Endothelial cell of umbilical vein (primary cell): Measurements from ENCODE around the gene TPD52L2.

ENCODE experiments used
- EZH2 ChIP-seq: IDR thresholded peaks from 2 replicates; pipeline ENCODE4 v1.6.1; 2012; ENCODE audit warnings: borderline replicate concordance, low read depth, mild to moderate bottlenecking, moderate library complexity, low read length, inconsistent platforms; ENCODE audit not compliant: severe bottlenecking
- JUN ChIP-seq: IDR thresholded peaks from 2 replicates; pipeline ENCODE4 v1.6.1; 2011; ENCODE audit warnings: borderline replicate concordance, low read depth; ENCODE audit not compliant: insufficient read length, insufficient read depth
- MAX ChIP-seq: IDR thresholded peaks from 2 replicates; pipeline ENCODE4 v1.6.1; 2011; ENCODE audit not compliant: insufficient read depth, insufficient read length
- MYC ChIP-seq: IDR thresholded peaks from one replicate; pipeline ENCODE4 v1.6.1; 2011; ENCODE audit warnings: mild to moderate bottlenecking, low read depth, low read length
- POLR2A ChIP-seq: IDR thresholded peaks from 2 replicates; pipeline ENCODE4 v1.6.1; 2012; ENCODE audit warnings: low read depth, mild to moderate bottlenecking, control low read depth, low read length
- POLR2AphosphoS5 ChIP-seq: IDR thresholded peaks from 2 replicates; pipeline ENCODE4 v1.6.1; 2012; ENCODE audit warnings: low read depth, mild to moderate bottlenecking, control low read depth, low read length, moderate library complexity; ENCODE audit not compliant: insufficient read depth
- TF ChIP-seq, protein P1 (sequence below), 2 donors: IDR thresholded peaks; 1 replicate in 1 of 2; 2 replicates in 1 of 2; pipeline ENCODE4 v1.5.1; 2011; ENCODE audit warnings: low read length in 2 of 2, mild to moderate bottlenecking in 2 of 2, moderate library complexity in 2 of 2, control low read depth in 1 of 2, inconsistent platforms in 1 of 2, low read depth in 1 of 2; ENCODE audit not compliant: insufficient read depth in 1 of 2; ENCODE audit errors: extremely low read depth in 1 of 2

DNA sequence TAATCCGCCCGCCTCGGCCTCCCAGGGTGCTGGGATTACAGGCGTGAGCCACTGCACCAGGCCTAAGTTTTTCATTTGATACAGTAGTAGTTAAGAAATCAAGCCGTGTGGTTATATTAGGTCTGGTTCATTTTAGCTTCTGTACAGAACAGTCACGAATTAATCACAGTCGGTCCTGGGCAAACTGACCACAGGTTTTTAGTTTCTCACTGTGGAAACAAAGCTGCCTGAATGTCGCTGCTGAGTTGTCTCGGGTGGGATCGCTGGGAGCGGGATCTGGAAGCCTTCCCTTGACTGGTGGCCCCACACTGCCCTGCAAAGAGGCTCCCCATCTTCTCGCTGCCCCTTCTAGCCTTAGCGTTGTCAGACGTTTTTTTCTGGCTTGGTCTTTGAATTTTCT, 72.5 kb downstream of the TPD52L2 start:
- TF ChIP-seq, protein P1, sequence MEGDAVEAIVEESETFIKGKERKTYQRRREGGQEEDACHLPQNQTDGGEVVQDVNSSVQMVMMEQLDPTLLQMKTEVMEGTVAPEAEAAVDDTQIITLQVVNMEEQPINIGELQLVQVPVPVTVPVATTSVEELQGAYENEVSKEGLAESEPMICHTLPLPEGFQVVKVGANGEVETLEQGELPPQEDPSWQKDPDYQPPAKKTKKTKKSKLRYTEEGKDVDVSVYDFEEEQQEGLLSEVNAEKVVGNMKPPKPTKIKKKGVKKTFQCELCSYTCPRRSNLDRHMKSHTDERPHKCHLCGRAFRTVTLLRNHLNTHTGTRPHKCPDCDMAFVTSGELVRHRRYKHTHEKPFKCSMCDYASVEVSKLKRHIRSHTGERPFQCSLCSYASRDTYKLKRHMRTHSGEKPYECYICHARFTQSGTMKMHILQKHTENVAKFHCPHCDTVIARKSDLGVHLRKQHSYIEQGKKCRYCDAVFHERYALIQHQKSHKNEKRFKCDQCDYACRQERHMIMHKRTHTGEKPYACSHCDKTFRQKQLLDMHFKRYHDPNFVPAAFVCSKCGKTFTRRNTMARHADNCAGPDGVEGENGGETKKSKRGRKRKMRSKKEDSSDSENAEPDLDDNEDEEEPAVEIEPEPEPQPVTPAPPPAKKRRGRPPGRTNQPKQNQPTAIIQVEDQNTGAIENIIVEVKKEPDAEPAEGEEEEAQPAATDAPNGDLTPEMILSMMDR (IDR thresholded peaks at IDR 0.05; ENCODE audit: extremely low read depth in 1 of 2, insufficient read depth in 1 of 2, low read depth in 1 of 2, low read length in 2 of 2), result no peak
- no peak for TF ChIP-seq MAX
- TF ChIP-seq POLR2A, result no peak
- no peak for TF ChIP-seq JUN
- no peak for TF ChIP-seq EZH2
- no peak for TF ChIP-seq MYC
- TF ChIP-seq POLR2AphosphoS5, result no peak
